Measurements from ENCODE around the gene MKS1. TPM values are rescaled to one million over a fixed set of nuclear protein-coding genes. Genes with fewer than 3 reads are reported as not detected.

The MKS1 gene
- polyA plus RNA-seq (ENCODE audit: insufficient read length in 4 of 4), result 10 to 100 TPM; 27.7 to 56.0 (median 43.1) TPM

- DNase-seq (ENCODE audit: low read depth in 4 of 4, low spot score in 3 of 4), result peak; percentile 85 to 89 (median 88)
These were observed at the start of gene MKS1 for GRCh38 chr17:58219007-58219788. MKS1 (minus strand) TSS chr17:58219255; CDS start chr17:58219230, 25 bp downstream.

GRCh38 chr17:58268326-58268725 lies 49.3 kb upstream of the MKS1 start:
- DNase-seq (ENCODE audit: low read depth in 4 of 4, low spot score in 3 of 4), result no peak

- no peak for DNase-seq (ENCODE audit: low read depth in 4 of 4, low spot score in 3 of 4)
These were observed 48.6 kb upstream of the MKS1 start for GRCh38 chr17:58267347-58268324.

- DNase-seq (ENCODE audit: low read depth in 4 of 4, low spot score in 3 of 4), result no peak
These were observed 47.1 kb upstream of the MKS1 start for GRCh38 chr17:58265902-58266875.

GRCh38 chr17:58265271-58265670 lies 46.2 kb upstream of the MKS1 start:
- DNase-seq (ENCODE audit: low read depth in 4 of 4, low spot score in 3 of 4), result no peak

GRCh38 chr17:58264407-58265103 lies 45.5 kb upstream of the MKS1 start:
- no peak for DNase-seq (ENCODE audit: low read depth in 4 of 4, low spot score in 3 of 4)

- DNase-seq (ENCODE audit: low read depth in 4 of 4, low spot score in 3 of 4), result no peak
These were observed 44.7 kb upstream of the MKS1 start for GRCh38 chr17:58263773-58264172.

- no peak for DNase-seq (ENCODE audit: low read depth in 4 of 4, low spot score in 3 of 4)
These were observed 43.1 kb upstream of the MKS1 start for GRCh38 chr17:58262149-58262548.

GRCh38 chr17:58254803-58255202 lies 35.7 kb upstream of the MKS1 start:
- no peak for DNase-seq (ENCODE audit: low read depth in 4 of 4, low spot score in 3 of 4)

GRCh38 chr17:58253082-58253481 lies 34.0 kb upstream of the MKS1 start:
- DNase-seq (ENCODE audit: low read depth in 4 of 4, low spot score in 3 of 4), result no peak

GRCh38 chr17:58252141-58252540 lies 33.1 kb upstream of the MKS1 start:
- no peak for DNase-seq (ENCODE audit: low read depth in 4 of 4, low spot score in 3 of 4)

- DNase-seq (ENCODE audit: low read depth in 4 of 4, low spot score in 3 of 4), result no peak
These were observed 31.4 kb upstream of the MKS1 start for GRCh38 chr17:58250344-58251011.

- DNase-seq (ENCODE audit: low read depth in 4 of 4, low spot score in 3 of 4), result peak; percentile 36 to 53 (median 48)
These were observed 30.4 kb upstream of the MKS1 start for GRCh38 chr17:58249270-58250133.

GRCh38 chr17:58248955-58249269 lies 29.9 kb upstream of the MKS1 start:
- no peak for DNase-seq (ENCODE audit: low read depth in 4 of 4, low spot score in 3 of 4)

GRCh38 chr17:58247511-58248363 lies 28.7 kb upstream of the MKS1 start:
- DNase-seq (ENCODE audit: low read depth in 4 of 4, low spot score in 3 of 4), result no peak

GRCh38 chr17:58246781-58247180 lies 27.7 kb upstream of the MKS1 start:
- DNase-seq (ENCODE audit: low read depth in 4 of 4, low spot score in 3 of 4), result no peak

- DNase-seq (ENCODE audit: low read depth in 4 of 4, low spot score in 3 of 4), result no peak
These were observed 27.2 kb upstream of the MKS1 start for GRCh38 chr17:58246104-58246740.
